GM12872 (cell line): ENCODE results near the gene SESTD1.

Experiments
- CTCF ChIP-seq: IDR thresholded peaks from 3 replicates; pipeline ENCODE4 v1.5.1; 2011; ENCODE audit warnings: low read depth, mild to moderate bottlenecking, low read length, moderate library complexity; ENCODE audit not compliant: insufficient read depth

The SESTD1 gene

GRCh38 chr2:179218848-179219594 is 45.6 kb downstream of the SESTD1 start:
- peak; percentile 88 for TF ChIP-seq CTCF

- no peak for TF ChIP-seq CTCF
Measured at GRCh38 chr2:179211355-179211754, 53.3 kb downstream of the SESTD1 start.

GRCh38 chr2:179207047-179207446 is 57.6 kb downstream of the SESTD1 start:
- no peak for TF ChIP-seq CTCF

GRCh38 chr2:179201869-179202268 is 62.8 kb downstream of the SESTD1 start:
- TF ChIP-seq CTCF = no peak

GRCh38 chr2:179195141-179195540 is 69.5 kb downstream of the SESTD1 start:
- TF ChIP-seq CTCF = no peak

GRCh38 chr2:179193759-179194394 is 70.8 kb downstream of the SESTD1 start:
- TF ChIP-seq CTCF = no peak

- no peak for TF ChIP-seq CTCF
Measured at GRCh38 chr2:179191110-179191509, 73.5 kb downstream of the SESTD1 start.
